Fibroblast of skin of left biceps (primary cell): ENCODE measurements around the gene PGC.

ENCODE experiments used
- DNase-seq, 2 experiments: peaks; one replicate each; pipeline ENCODE4 v3.0.0-alpha.2; 2013; ENCODE audit warnings: low read depth in 2 of 2

PGC gene

GRCh38 chr6:41697861-41698781 lies 49.1 kb downstream of the PGC start:
- DNase-seq = peak; percentile 92

- DNase-seq = no peak
Measured at GRCh38 chr6:41696788-41697187, 50.4 kb downstream of the PGC start.

- no peak for DNase-seq
Measured at GRCh38 chr6:41695825-41696224, 51.4 kb downstream of the PGC start.

GRCh38 chr6:41694815-41695526 lies 52.2 kb downstream of the PGC start:
- DNase-seq = no peak

- DNase-seq = no peak
Measured at GRCh38 chr6:41693281-41694240, 53.6 kb downstream of the PGC start.

- no peak for DNase-seq
Measured at GRCh38 chr6:41692730-41693129, 54.5 kb downstream of the PGC start.

GRCh38 chr6:41692080-41692675 lies 55.0 kb downstream of the PGC start:
- DNase-seq = no peak

GRCh38 chr6:41691426-41692079 lies 55.6 kb downstream of the PGC start:
- DNase-seq = no peak

- DNase-seq = no peak
Measured at GRCh38 chr6:41690541-41691330, 56.5 kb downstream of the PGC start.

GRCh38 chr6:41689171-41690008 lies 57.8 kb downstream of the PGC start:
- no peak for DNase-seq

GRCh38 chr6:41688256-41688965 lies 58.8 kb downstream of the PGC start:
- DNase-seq = no peak

GRCh38 chr6:41687501-41688175 lies 59.6 kb downstream of the PGC start:
- DNase-seq = no peak
